Measurements from ENCODE around the gene EAPP. TPM values are rescaled to one million over a fixed set of nuclear protein-coding genes. Genes with fewer than 3 reads are reported as not detected.
A peak's percentile ranks its signal among the peaks of the same experiment; 100 is the strongest.

EAPP gene, protein sequence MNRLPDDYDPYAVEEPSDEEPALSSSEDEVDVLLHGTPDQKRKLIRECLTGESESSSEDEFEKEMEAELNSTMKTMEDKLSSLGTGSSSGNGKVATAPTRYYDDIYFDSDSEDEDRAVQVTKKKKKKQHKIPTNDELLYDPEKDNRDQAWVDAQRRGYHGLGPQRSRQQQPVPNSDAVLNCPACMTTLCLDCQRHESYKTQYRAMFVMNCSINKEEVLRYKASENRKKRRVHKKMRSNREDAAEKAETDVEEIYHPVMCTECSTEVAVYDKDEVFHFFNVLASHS
- total RNA-seq (10 to 100 TPM; 48.9 to 77.7 (median 53.6) TPM), total RNA-seq (14.2 to 65.7 (median 51.7) reads per million in 29 experiments)
- 72.1 TPM for total RNA-seq (2013)

DNA sequence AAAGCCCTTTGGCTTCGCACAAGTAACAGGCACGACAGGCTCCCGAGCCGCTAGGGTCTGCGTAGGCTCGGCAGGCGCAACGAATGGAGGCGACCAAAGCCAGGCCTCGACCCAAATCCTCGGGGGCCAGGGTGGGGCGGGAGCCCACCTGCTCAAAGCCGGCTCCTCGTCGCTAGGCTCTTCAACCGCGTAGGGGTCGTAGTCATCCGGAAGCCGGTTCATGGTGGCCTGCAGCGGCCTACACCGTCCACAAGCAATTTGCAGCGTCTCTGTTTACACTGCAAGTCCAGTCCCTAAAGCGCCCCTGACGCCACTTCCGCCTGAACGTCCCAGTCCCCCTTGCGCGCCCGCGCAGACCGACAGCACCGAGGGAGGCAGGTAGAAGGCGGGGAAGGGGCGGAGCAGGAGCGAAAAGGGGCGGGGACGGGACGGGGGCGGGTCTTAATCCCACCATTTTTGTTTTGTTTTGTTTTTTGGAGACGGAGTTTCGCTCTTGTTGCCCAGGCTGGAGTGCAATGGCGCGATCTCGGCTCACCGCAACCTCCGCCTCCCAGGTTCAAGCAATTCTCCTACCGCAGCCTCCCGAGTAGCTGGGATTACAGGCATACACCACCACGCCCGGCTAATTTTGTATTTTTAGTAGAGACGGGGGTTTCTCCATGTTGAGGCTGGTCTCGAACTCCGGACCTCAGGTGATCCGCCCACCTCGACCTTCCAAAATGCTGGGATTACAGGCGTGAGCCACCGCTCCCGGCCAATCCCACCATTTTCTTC lies at the start of gene EAPP:
Gene EAPP (minus strand): TSS at position 295 of the 774 bp plus-strand sequence. CDS start 73 bp downstream, at position 222.
- Histone ChIP-seq H3K27me3 (replicated peaks in 1 of 2; ENCODE audit: control insufficient read depth in 2 of 2, extremely low read depth in 1 of 2, insufficient read depth in 2 of 2, low read length in 1 of 2) (no peaks in the 10 kb centered on the region), H3K27ac (ENCODE audit: low read length) (peak within 1 kb of the TSS; percentile 90), H3K4me3 (ENCODE audit: control insufficient read depth in 1 of 2, extremely low read depth in 1 of 2, low read length in 1 of 2) (peak within 1 kb of the TSS; percentile 96 to 97), H3K36me3 (ENCODE audit: control insufficient read depth in 2 of 2, extremely low read depth in 1 of 2, insufficient read depth in 1 of 2, low read length in 1 of 2) (peaks cover 0 to 24% of the 10 kb centered on the region in 2 donors), H3K4me1 (ENCODE audit: control insufficient read depth in 1 of 2, extremely low read depth in 1 of 2, insufficient read depth in 2 of 2, low read length in 2 of 2) (peaks cover 18 to 32% of the 10 kb centered on the region in 2 experiments), H3K9me3 (no peaks in the 10 kb centered on the region)
- peak within 1 kb of the TSS; percentile 97 to 99 for H3K27ac Mint-ChIP-seq
- H3K9me3 Mint-ChIP-seq = no peaks in the 10 kb centered on the region
- ATAC-seq (replicated peaks in 1 of 4) = peak; percentile 99 to 100 (median 99)
- peaks cover 8% of the 10 kb centered on the region for H3K36me3 Mint-ChIP-seq
- 3% methylated on average over 41 of the region's 59 CpGs for WGBS (ENCODE audit: insufficient coverage)
- ChIA-PET CTCF (no interaction called here), POLR2A (interaction anchor here (0.6 to 0.7 kb wide), 3 partner anchors 9 to 584 kb away, joined by 3 read pairs; no protein-coding TSS in a partner anchor)
- H3K4me1 Mint-ChIP-seq = peaks cover 35 to 41% (median 36%) of the 10 kb centered on the region in 3 donors
- H3K4me3 Mint-ChIP-seq = peak within 1 kb of the TSS; percentile 99
- DNase-seq = peak; percentile 87 to 96 (median 94)
- H3K27me3 Mint-ChIP-seq = no peaks in the 10 kb centered on the region

DNA sequence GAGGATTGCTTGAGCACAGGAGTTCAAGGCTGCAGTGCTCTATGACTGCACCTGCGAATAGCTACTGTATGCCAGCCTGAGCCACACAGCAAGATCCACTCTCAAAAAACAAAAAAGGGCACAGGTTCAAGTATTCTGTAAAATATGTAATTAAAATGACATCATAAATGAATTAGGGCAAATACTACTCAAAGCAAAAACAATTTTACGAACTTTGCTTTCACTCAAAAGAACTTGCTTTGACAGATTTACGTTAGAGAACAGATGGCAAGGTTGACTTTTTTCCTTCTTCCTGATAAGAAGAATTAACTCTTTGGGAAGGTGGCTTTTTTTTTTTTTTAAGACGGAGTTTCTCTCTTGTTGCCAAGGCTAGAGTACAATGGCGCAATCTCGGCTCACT lies 44.0 kb upstream of the EAPP start:
- no peak overlapping the region for H3K4me3 Mint-ChIP-seq
- no peaks in the 10 kb centered on the region for H3K9me3 ChIP-seq
- H3K36me3 ChIP-seq (ENCODE audit: control insufficient read depth in 2 of 2, extremely low read depth in 1 of 2, insufficient read depth in 1 of 2, low read length in 1 of 2) = peaks cover 12 to 67% of the 10 kb centered on the region in 2 donors
- no peaks in the 10 kb centered on the region for H3K4me1 ChIP-seq (ENCODE audit: control insufficient read depth in 1 of 2, extremely low read depth in 1 of 2, insufficient read depth in 2 of 2, low read length in 2 of 2)
- DNase-seq (no peak), ATAC-seq (replicated peaks in 1 of 4) (no peak)
- CTCF ChIA-PET = no interaction called here
- H3K27ac Mint-ChIP-seq = no peak overlapping the region
- H3K4me1 Mint-ChIP-seq = peaks cover 0 to 5% (median 3%) of the 10 kb centered on the region in 3 donors
- POLR2A ChIA-PET = interaction anchor here in 1 of 2 donors (0.6 kb wide), 1 partner anchor 259 kb away, joined by 3 read pairs; no protein-coding TSS in a partner anchor
- H3K27ac ChIP-seq (ENCODE audit: low read length) = no peak overlapping the region
- H3K36me3 Mint-ChIP-seq = peaks cover 38% of the 10 kb centered on the region
- H3K9me3 Mint-ChIP-seq = no peaks in the 10 kb centered on the region
- H3K27me3 ChIP-seq (replicated peaks in 1 of 2; ENCODE audit: control insufficient read depth in 2 of 2, extremely low read depth in 1 of 2, insufficient read depth in 2 of 2, low read length in 1 of 2) = no peaks in the 10 kb centered on the region
- H3K4me3 ChIP-seq (ENCODE audit: control insufficient read depth in 1 of 2, extremely low read depth in 1 of 2, low read length in 1 of 2) = no peak overlapping the region
- no peaks in the 10 kb centered on the region for H3K27me3 Mint-ChIP-seq
- no CpG with 5 or more reads among the region's 6 CpGs for WGBS (ENCODE audit: insufficient coverage)

DNA sequence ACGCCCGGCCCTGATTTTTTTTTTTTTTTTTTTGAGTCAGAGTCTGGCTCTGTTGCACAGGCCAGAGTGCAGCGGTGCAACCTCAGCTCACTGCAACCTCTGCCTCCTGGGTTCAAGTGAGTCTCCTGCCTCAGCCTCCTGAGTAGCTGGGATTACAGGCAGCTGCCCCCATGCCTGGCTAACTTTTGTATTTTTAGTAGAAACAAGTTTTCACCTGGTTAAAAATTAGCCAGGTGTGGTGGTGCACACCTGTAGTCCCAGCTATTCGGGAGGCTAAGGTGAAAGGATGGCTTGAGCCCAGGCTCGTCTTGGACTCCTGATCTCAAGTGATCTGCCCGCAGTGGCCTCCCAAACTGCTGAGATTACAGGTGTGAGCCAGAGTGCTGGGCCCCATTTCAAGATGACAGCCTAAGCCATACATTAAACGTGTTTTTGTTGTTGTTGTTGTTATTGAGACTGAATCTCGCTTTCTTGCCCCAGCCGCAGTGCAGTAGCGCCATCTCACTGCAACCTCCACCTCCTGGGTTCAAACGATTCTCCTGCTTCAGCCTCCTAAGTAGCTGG lies 42.7 kb upstream of the EAPP start:
- DNase-seq (no peak), ATAC-seq (replicated peaks in 1 of 4) (no peak)
- H3K4me3 ChIP-seq (ENCODE audit: control insufficient read depth in 1 of 2, extremely low read depth in 1 of 2, low read length in 1 of 2) = no peak overlapping the region
- Mint-ChIP-seq H3K4me1 (peaks cover 0 to 5% (median 3%) of the 10 kb centered on the region in 3 donors), H3K27ac (no peak overlapping the region), H3K36me3 (peaks cover 39% of the 10 kb centered on the region), H3K9me3 (no peaks in the 10 kb centered on the region), H3K27me3 (no peaks in the 10 kb centered on the region), H3K4me3 (no peak overlapping the region)
- peaks cover 12 to 70% of the 10 kb centered on the region in 2 donors for H3K36me3 ChIP-seq (ENCODE audit: control insufficient read depth in 2 of 2, extremely low read depth in 1 of 2, insufficient read depth in 1 of 2, low read length in 1 of 2)
- ChIA-PET CTCF (interaction anchor here in 1 of 2 donors (0.7 to 0.8 kb wide), 2 partner anchors 11 to 139 kb away, joined by 4 to 8 read pairs; no protein-coding TSS in a partner anchor), POLR2A (interaction anchor here in 1 of 2 donors (0.8 kb wide), 1 partner anchor 1149 kb away, joined by 3 read pairs; no protein-coding TSS in a partner anchor)
- WGBS (ENCODE audit: insufficient coverage) = 100% methylated on average over 5 of the region's 11 CpGs
- no peaks in the 10 kb centered on the region for H3K4me1 ChIP-seq (ENCODE audit: control insufficient read depth in 1 of 2, extremely low read depth in 1 of 2, insufficient read depth in 2 of 2, low read length in 2 of 2)
- H3K27ac ChIP-seq (ENCODE audit: low read length) = no peak overlapping the region
- H3K27me3 ChIP-seq (replicated peaks in 1 of 2; ENCODE audit: control insufficient read depth in 2 of 2, extremely low read depth in 1 of 2, insufficient read depth in 2 of 2, low read length in 1 of 2) = no peaks in the 10 kb centered on the region
- H3K9me3 ChIP-seq = no peaks in the 10 kb centered on the region

DNA sequence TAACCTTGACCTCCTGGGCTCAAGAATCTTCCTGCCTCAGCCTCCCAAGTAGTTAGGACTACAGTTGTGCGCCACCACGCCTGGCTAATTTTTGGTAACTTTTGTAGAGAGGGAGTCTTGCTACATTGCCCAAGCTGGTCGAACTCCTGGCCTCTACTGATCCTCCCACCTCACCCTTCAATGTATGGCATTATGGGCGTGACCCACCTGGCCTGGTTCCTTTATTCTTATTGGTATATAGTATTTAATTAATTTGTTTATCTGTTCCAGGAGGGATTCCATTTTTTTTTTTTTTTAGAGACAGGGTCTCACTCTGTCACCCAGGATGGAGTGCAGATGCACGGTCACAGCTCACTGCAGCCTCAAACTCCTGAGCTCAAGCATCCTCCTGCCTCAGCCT lies 40.9 kb upstream of the EAPP start:
- Histone ChIP-seq H3K9me3 (no peaks in the 10 kb centered on the region), H3K4me1 (ENCODE audit: control insufficient read depth in 1 of 2, extremely low read depth in 1 of 2, insufficient read depth in 2 of 2, low read length in 2 of 2) (no peaks in the 10 kb centered on the region), H3K27ac (ENCODE audit: low read length) (no peak overlapping the region), H3K27me3 (replicated peaks in 1 of 2; ENCODE audit: control insufficient read depth in 2 of 2, extremely low read depth in 1 of 2, insufficient read depth in 2 of 2, low read length in 1 of 2) (no peaks in the 10 kb centered on the region), H3K36me3 (ENCODE audit: control insufficient read depth in 2 of 2, extremely low read depth in 1 of 2, insufficient read depth in 1 of 2, low read length in 1 of 2) (peaks cover 6 to 61% of the 10 kb centered on the region in 2 donors), H3K4me3 (ENCODE audit: control insufficient read depth in 1 of 2, extremely low read depth in 1 of 2, low read length in 1 of 2) (no peak overlapping the region)
- no peaks in the 10 kb centered on the region for H3K9me3 Mint-ChIP-seq
- H3K4me1 Mint-ChIP-seq = peaks cover 0 to 5% (median 3%) of the 10 kb centered on the region in 3 donors
- no peak overlapping the region for H3K27ac Mint-ChIP-seq
- 89% methylated on average over 1 of the region's 5 CpGs for WGBS (ENCODE audit: insufficient coverage)
- POLR2A ChIA-PET = interaction anchor here in 1 of 2 donors (0.6 kb wide), 1 partner anchor 66 kb away, joined by 4 read pairs; no protein-coding TSS in a partner anchor
- CTCF ChIA-PET = no interaction called here
- peaks cover 40% of the 10 kb centered on the region for H3K36me3 Mint-ChIP-seq
- ATAC-seq (replicated peaks in 1 of 4) (no peak), DNase-seq (no peak)
- H3K27me3 Mint-ChIP-seq = no peaks in the 10 kb centered on the region
- H3K4me3 Mint-ChIP-seq = no peak overlapping the region

DNA sequence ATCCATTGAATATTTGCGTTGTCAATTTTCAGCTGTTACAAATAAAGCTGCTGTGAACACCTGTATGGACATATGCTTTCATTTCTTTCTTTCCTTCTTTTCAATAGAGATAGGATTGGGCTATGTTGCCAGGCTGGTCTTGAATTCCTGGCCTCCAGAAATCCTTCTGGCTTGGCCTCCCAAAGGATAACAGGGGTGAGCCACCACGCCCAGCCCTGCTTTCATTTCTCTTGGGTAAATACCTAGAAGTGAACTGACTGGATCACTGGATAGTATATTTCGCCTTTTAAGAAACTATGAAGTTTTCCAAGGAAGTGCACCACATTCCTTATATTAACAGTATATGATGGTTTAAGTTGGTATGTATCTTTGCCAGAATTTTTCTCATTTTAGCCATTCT lies 32.3 kb upstream of the EAPP start:
- DNase-seq (no peak), ATAC-seq (replicated peaks in 1 of 4) (no peak)
- Histone ChIP-seq H3K9me3 (no peaks in the 10 kb centered on the region), H3K4me3 (ENCODE audit: control insufficient read depth in 1 of 2, extremely low read depth in 1 of 2, low read length in 1 of 2) (no peak overlapping the region), H3K4me1 (ENCODE audit: control insufficient read depth in 1 of 2, extremely low read depth in 1 of 2, insufficient read depth in 2 of 2, low read length in 2 of 2) (no peaks in the 10 kb centered on the region), H3K27me3 (replicated peaks in 1 of 2; ENCODE audit: control insufficient read depth in 2 of 2, extremely low read depth in 1 of 2, insufficient read depth in 2 of 2, low read length in 1 of 2) (no peaks in the 10 kb centered on the region), H3K36me3 (ENCODE audit: control insufficient read depth in 2 of 2, extremely low read depth in 1 of 2, insufficient read depth in 1 of 2, low read length in 1 of 2) (peaks cover 14 to 60% of the 10 kb centered on the region in 2 donors), H3K27ac (ENCODE audit: low read length) (no peak overlapping the region)
- Mint-ChIP-seq H3K4me1 (no peaks in the 10 kb centered on the region), H3K27ac (no peak overlapping the region), H3K9me3 (no peaks in the 10 kb centered on the region), H3K27me3 (no peaks in the 10 kb centered on the region), H3K4me3 (no peak overlapping the region), H3K36me3 (peaks cover 23% of the 10 kb centered on the region)
- ChIA-PET CTCF (no interaction called here), POLR2A (interaction anchor here in 1 of 2 donors (0.7 kb wide), 1 partner anchor 139 kb away, joined by 3 read pairs; no protein-coding TSS in a partner anchor)
- WGBS (ENCODE audit: insufficient coverage) = 100% methylated on average over 1 of the region's 3 CpGs

DNA sequence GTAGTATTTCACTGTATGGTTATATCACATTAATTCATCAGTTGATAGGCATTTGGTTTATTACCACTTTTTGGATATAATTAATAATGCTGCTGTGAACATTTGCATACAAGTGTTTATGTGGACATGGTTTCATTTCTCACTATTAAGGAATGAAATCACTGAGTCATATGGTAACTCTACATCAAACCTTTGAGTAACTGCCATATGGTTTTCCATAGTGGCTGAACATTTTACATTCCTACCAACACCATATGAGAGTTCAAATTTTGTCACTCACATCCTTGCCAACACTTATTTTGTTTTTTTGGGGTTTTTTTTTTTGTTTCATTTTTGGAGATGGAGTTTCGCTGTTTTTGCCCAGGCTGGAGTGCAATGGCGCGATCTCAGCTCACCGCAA lies 30.2 kb upstream of the EAPP start:
- ATAC-seq (replicated peaks in 1 of 4) (no peak), DNase-seq (no peak)
- Mint-ChIP-seq H3K4me3 (no peak overlapping the region), H3K9me3 (no peaks in the 10 kb centered on the region), H3K27ac (no peak overlapping the region), H3K36me3 (peaks cover 20% of the 10 kb centered on the region), H3K27me3 (no peaks in the 10 kb centered on the region), H3K4me1 (no peaks in the 10 kb centered on the region)
- Histone ChIP-seq H3K9me3 (no peaks in the 10 kb centered on the region), H3K4me3 (ENCODE audit: control insufficient read depth in 1 of 2, extremely low read depth in 1 of 2, low read length in 1 of 2) (no peak overlapping the region), H3K27me3 (replicated peaks in 1 of 2; ENCODE audit: control insufficient read depth in 2 of 2, extremely low read depth in 1 of 2, insufficient read depth in 2 of 2, low read length in 1 of 2) (no peaks in the 10 kb centered on the region), H3K36me3 (ENCODE audit: control insufficient read depth in 2 of 2, extremely low read depth in 1 of 2, insufficient read depth in 1 of 2, low read length in 1 of 2) (peaks cover 18 to 67% of the 10 kb centered on the region in 2 donors), H3K27ac (ENCODE audit: low read length) (no peak overlapping the region), H3K4me1 (ENCODE audit: control insufficient read depth in 1 of 2, extremely low read depth in 1 of 2, insufficient read depth in 2 of 2, low read length in 2 of 2) (no peaks in the 10 kb centered on the region)
- POLR2A ChIA-PET = interaction anchor here in 1 of 2 donors (0.6 kb wide), 1 partner anchor 194 kb away, joined by 3 read pairs; no protein-coding TSS in a partner anchor
- CTCF ChIA-PET = no interaction called here
- whole genome bisulfite sequencing (ENCODE audit: insufficient coverage) = no CpG with 5 or more reads among the region's 4 CpGs

Measured in T-cell (primary cell).